ENCODE measurements around the gene RHBDL3. TPM values are rescaled to one million over a fixed set of nuclear protein-coding genes. Genes with fewer than 3 reads are reported as not detected.

RHBDL3 gene
- total RNA-seq, 1 donor from 2014 or later: 0.25 TPM

GRCh38 chr17:32235588-32235987, 30.0 kb upstream of the RHBDL3 start:
- Mint-ChIP-seq H3K9me3 (ENCODE audit: low read depth) (no peaks in the 10 kb centered on the region), H3K27ac (ENCODE audit: unreplicated experiment) (no peak overlapping the region), H3K27me3 (ENCODE audit: low read depth) (no peaks in the 10 kb centered on the region), H3K36me3 (ENCODE audit: low read depth) (peaks cover 2% of the 10 kb centered on the region), H3K4me3 (ENCODE audit: unreplicated experiment) (no peak overlapping the region), H3K4me1 (ENCODE audit: low read depth) (no peaks in the 10 kb centered on the region)
- no peak for TF ChIP-seq CTCF (IDR thresholded peaks at IDR 0.05)
- DNase-seq (ENCODE audit: low spot score): no peak

GRCh38 chr17:32239456-32239855, 26.2 kb upstream of the RHBDL3 start:
- H3K4me3 Mint-ChIP-seq (ENCODE audit: unreplicated experiment): no peak overlapping the region
- no peaks in the 10 kb centered on the region for H3K9me3 Mint-ChIP-seq (ENCODE audit: low read depth)
- peaks cover 4% of the 10 kb centered on the region for H3K36me3 Mint-ChIP-seq (ENCODE audit: low read depth)
- no peak for TF ChIP-seq CTCF (IDR thresholded peaks at IDR 0.05)
- no peaks in the 10 kb centered on the region for H3K27me3 Mint-ChIP-seq (ENCODE audit: low read depth)
- DNase-seq (ENCODE audit: low spot score): no peak
- H3K4me1 Mint-ChIP-seq (ENCODE audit: low read depth): no peaks in the 10 kb centered on the region
- H3K27ac Mint-ChIP-seq (ENCODE audit: unreplicated experiment): no peak overlapping the region

- Mint-ChIP-seq H3K4me1 (ENCODE audit: low read depth) (no peaks in the 10 kb centered on the region), H3K27ac (ENCODE audit: unreplicated experiment) (no peak overlapping the region), H3K4me3 (ENCODE audit: unreplicated experiment) (no peak overlapping the region), H3K36me3 (ENCODE audit: low read depth) (peaks cover 4% of the 10 kb centered on the region), H3K9me3 (ENCODE audit: low read depth) (no peaks in the 10 kb centered on the region), H3K27me3 (ENCODE audit: low read depth) (no peaks in the 10 kb centered on the region)
- TF ChIP-seq CTCF (IDR thresholded peaks at IDR 0.05): no peak
- no peak for DNase-seq (ENCODE audit: low spot score)
Observed at GRCh38 chr17:32240750-32241149, 24.9 kb upstream of the RHBDL3 start.

- no peak overlapping the region for H3K4me3 Mint-ChIP-seq (ENCODE audit: unreplicated experiment)
- H3K27ac Mint-ChIP-seq (ENCODE audit: unreplicated experiment): no peak overlapping the region
- no peak for TF ChIP-seq CTCF (IDR thresholded peaks at IDR 0.05)
- no peaks in the 10 kb centered on the region for H3K27me3 Mint-ChIP-seq (ENCODE audit: low read depth)
- no peak for DNase-seq (ENCODE audit: low spot score)
- no peaks in the 10 kb centered on the region for H3K9me3 Mint-ChIP-seq (ENCODE audit: low read depth)
- no peaks in the 10 kb centered on the region for H3K4me1 Mint-ChIP-seq (ENCODE audit: low read depth)
- H3K36me3 Mint-ChIP-seq (ENCODE audit: low read depth): peaks cover 4% of the 10 kb centered on the region
Observed at GRCh38 chr17:32241640-32242039, 24.0 kb upstream of the RHBDL3 start.

GRCh38 chr17:32249475-32249874, 16.2 kb upstream of the RHBDL3 start:
- Mint-ChIP-seq H3K9me3 (ENCODE audit: low read depth) (no peaks in the 10 kb centered on the region), H3K4me3 (ENCODE audit: unreplicated experiment) (no peak overlapping the region), H3K27ac (ENCODE audit: unreplicated experiment) (no peak overlapping the region), H3K4me1 (ENCODE audit: low read depth) (peaks cover 4% of the 10 kb centered on the region), H3K27me3 (ENCODE audit: low read depth) (no peaks in the 10 kb centered on the region), H3K36me3 (ENCODE audit: low read depth) (no peaks in the 10 kb centered on the region)
- DNase-seq (ENCODE audit: low spot score): no peak
- no peak for TF ChIP-seq CTCF (IDR thresholded peaks at IDR 0.05)

Data from chondrocyte (in vitro differentiated cells).